GM18498 (cell line): ENCODE data around the gene NGRN.
A peak's percentile ranks its signal among the peaks of the same experiment; 100 is the strongest.

Source experiments
- ATAC-seq: cut with Tn5 transposase; IDR thresholded peaks from one replicate; pipeline ENCODE4 v1.9.1; 2021; ENCODE audit warnings: mild to moderate bottlenecking, moderate library complexity; ENCODE audit not compliant: unreplicated experiment

The NGRN gene

DNA sequence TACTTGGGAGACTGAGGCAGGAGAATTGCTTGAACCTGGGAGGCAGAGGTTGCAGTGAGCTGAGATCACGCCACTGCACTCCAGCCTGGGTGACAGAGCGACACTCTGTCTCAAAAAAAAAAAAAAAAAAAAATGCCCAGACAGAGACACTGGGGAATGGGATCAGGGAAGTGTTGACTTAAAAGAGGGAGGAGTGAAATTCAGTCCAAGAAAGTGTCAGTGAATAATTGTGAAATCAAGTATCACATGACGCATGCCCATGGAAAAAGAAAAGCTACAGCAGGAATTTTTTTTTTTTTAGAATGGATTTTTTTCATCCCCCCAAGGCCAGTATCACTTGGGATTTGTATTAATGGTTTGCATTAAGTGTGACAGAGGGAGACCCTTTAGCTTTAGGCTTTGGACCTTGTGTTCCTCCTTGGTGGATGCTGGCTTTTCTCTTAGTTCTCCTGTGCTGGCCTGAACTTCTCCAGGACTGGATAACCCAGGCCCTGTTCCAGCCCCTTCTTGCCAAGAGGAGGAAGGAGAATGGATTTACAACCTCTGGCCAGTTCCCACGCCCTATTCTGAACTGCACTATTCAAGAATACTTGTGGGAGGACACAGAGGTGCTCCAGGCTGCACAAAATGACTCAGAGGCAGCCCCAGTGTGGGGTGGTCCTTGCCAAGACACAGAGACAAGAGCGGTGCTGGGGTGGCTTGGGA, 50.0 kb downstream of the NGRN start:
- no peak for ATAC-seq

- ATAC-seq = no peak
These were observed 50.7 kb downstream of the NGRN start for GRCh38 chr15:90316139-90316538.

DNA sequence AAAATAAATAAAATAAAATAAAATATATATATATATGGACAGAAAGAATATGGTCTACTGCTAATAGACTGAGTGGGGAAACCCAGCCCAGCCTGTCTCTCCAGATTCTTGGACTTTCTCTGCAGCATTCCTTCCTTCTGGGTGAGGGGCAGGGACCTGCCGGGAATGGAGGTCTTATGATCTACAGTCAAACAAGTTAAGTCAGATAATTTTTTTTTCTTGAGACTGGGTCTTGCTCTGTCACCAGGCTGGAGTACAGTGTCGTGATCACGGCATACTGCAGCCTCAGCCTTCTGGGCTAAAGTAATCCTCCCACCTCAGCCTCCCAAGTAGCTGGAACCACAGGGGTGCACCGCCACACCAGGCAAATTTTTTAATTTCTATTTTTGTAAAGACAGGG, 53.1 kb downstream of the NGRN start:
- no peak for ATAC-seq

- peak; percentile 74 for ATAC-seq
These were observed 54.8 kb downstream of the NGRN start for GRCh38 chr15:90320062-90320884.

DNA sequence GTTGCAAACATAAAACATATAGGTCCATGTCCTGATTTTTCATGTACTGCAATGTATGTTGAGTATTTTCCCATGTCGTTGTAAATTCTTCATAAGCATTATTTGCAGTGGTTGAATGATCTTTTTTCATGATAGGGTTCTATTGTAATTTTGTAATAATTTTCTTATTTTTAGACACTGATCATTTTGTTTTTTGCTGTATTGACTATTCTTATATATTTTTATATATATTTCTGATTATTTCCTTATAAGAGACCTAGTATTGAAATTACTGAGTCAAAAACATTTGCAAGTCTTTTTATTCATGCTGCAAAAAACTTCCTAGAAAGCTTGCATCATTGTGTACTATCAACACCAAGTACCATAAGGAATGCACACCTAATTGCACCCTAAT, 55.4 kb downstream of the NGRN start:
- no peak for ATAC-seq
